Ovary (tissue), 9 donors: Measurements from ENCODE around the gene RPS6KA4. TPM values are rescaled to one million over a fixed set of nuclear protein-coding genes. Genes with fewer than 3 reads are reported as not detected.
A peak's percentile ranks its signal among the peaks of the same experiment; 100 is the strongest.

Experiments used
- DNase-seq, 5 donors: peaks; one replicate each; pipeline ENCODE4 v3.0.0-alpha.2; 2019 to 2020
- H3K27ac ChIP-seq, 2 donors: fragments of 200-600 bp; one replicate each; pipeline versions ENCODE4 v1.5.1 to v1.8.0; 2019 to 2022
- H3K27me3 ChIP-seq: fragments of 200-600 bp; one replicate; pipeline ENCODE4 v1.8.0; 2022
- H3K36me3 ChIP-seq: fragments of 200-600 bp; sonication (generic); one replicate; pipeline ENCODE4 v1.5.1; 2019
- H3K4me1 ChIP-seq: one replicate; pipeline ENCODE4 v1.8.1; 2013; ENCODE audit warnings: mild to moderate bottlenecking, moderate library complexity; ENCODE audit not compliant: insufficient read depth
- H3K4me3 ChIP-seq: fragments of 200-600 bp; sonication (generic); one replicate; pipeline ENCODE4 v1.5.1; 2017
- H3K9me3 ChIP-seq, 2 donors: fragments of 200-600 bp in 1 of 2; sonication (generic) in 1 of 2; one replicate each; pipeline versions ENCODE4 v1.5.1 to v1.8.1; 2013 to 2019; ENCODE audit warnings: mild to moderate bottlenecking in 1 of 2, moderate library complexity in 1 of 2
- EP300 ChIP-seq: sonication (generic); formaldehyde crosslinking; IDR thresholded peaks from one replicate; pipeline ENCODE4 v1.6.1; 2017; ENCODE audit warnings: antibody characterized with exemption
- POLR2A ChIP-seq: fragments of 450-650 bp; IDR thresholded peaks from one replicate; pipeline ENCODE4 v1.6.1; 2017; ENCODE audit warnings: antibody characterized with exemption, mild to moderate bottlenecking, moderate library complexity
- WGBS, 3 donors: extraction: QIAGEN DNeasy Blood & Tissue Kit in 1 of 3; methylation state at CpG; one replicate each; pipeline versions ENCODE4 v1.1.5 to v1.1.7; 2013 to 2017; 5-methylcytosine and 5-hydroxymethylcytosine counted together
- intact Hi-C, 4 donors: fragments of 100-400 bp; cut with DNase I; formaldehyde crosslinking; loops; one replicate each; pipeline versions ENCODE4 v1.11.0 to v1.15.1; 2022 to 2023
- polyA plus RNA-seq, 2 donors: library from polyadenylated mRNA; stranded (reverse); fragments of 200-250 nt in 1 of 2; fragments of 350-450 nt in 1 of 2; fragmentation: Illumina TruSeq in 1 of 2; extraction: RNeasy Lipid Tissue Mini Kit (QIAGEN cat#74804) in 1 of 2; gene quantifications; one replicate each; pipeline ENCODE4 v1.2.3, GENCODE V29; 2013 to 2014
- total RNA-seq, 7 donors: library from RNA; depleted of rRNA in 2 of 7; stranded (reverse); fragments of >200 nt in 2 of 7; fragmentation: NEBNext Ultra II Directional in 3 of 7; extraction: Animal tissue kit (Norgen Biotek cat#: 25700) in 3 of 7; gene quantifications; one replicate each; pipeline versions ENCODE4 v1.1.0 to v1.2.4, GENCODE V29; 2016 to 2023
- TF ChIP-seq, protein P1 (sequence below), 3 donors: fragments of 450-650 bp in 2 of 3; fragments of 200-600 bp in 1 of 3; IDR thresholded peaks; one replicate each; pipeline versions ENCODE4 v1.5.1 to v1.8.0; 2016 to 2022; ENCODE audit warnings: antibody characterized with exemption in 3 of 3, mild to moderate bottlenecking in 1 of 3
- donor health status: DM: no; HTN: no; CAD: no; lungs with moderate emphysema.
- donor health status: DM: no; HTN: no; CAD: no.
- donor health status: Bipolar disorder and iron deficiency.
- donor health status: DM: yes; HTN: yes; CAD: no.
- donor health status: DM: no; HTN: no; CAD: no.
- donor health status: DM: yes; HTN: yes; CAD: no.

Gene RPS6KA4
- total and polyA plus RNA-seq, 9 donors: 4.0 to 31.4 (median 14.9) TPM

DNA sequence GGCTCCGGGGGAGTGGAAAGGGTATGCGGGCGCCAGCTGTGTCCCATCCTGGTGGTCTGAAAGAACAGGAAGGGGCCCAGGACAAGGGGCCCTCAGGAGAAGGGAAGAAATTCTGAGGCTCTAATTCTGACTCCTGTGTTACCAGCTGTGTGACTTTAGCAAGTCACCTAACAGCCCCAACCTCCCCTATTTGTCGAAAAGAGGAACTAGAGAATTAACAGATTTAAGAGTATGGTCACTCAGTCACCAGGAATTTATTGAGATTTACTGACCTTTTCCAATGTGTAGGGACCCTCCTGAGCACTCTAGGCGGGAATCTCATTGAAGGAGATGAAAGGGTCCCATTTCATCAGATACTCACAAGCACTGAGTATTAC is 14.6 kb downstream of the RPS6KA4 start:
- 65 to 72% (median 65%) methylated on average over 5 of the region's 5 CpGs for WGBS, 3 donors
- DNase-seq: no peak
- intact Hi-C loops: no loop called here
- Histone ChIP-seq H3K27me3 (no peaks in the 10 kb centered on the region), H3K27ac (no peak overlapping the region), H3K36me3 (no peaks in the 10 kb centered on the region), H3K4me1 (peaks cover 1% of the 10 kb centered on the region), H3K9me3 (no peaks in the 10 kb centered on the region), H3K4me3 (no peak overlapping the region)
- TF ChIP-seq POLR2A: no peak
- TF ChIP-seq, protein P1, sequence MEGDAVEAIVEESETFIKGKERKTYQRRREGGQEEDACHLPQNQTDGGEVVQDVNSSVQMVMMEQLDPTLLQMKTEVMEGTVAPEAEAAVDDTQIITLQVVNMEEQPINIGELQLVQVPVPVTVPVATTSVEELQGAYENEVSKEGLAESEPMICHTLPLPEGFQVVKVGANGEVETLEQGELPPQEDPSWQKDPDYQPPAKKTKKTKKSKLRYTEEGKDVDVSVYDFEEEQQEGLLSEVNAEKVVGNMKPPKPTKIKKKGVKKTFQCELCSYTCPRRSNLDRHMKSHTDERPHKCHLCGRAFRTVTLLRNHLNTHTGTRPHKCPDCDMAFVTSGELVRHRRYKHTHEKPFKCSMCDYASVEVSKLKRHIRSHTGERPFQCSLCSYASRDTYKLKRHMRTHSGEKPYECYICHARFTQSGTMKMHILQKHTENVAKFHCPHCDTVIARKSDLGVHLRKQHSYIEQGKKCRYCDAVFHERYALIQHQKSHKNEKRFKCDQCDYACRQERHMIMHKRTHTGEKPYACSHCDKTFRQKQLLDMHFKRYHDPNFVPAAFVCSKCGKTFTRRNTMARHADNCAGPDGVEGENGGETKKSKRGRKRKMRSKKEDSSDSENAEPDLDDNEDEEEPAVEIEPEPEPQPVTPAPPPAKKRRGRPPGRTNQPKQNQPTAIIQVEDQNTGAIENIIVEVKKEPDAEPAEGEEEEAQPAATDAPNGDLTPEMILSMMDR (IDR thresholded peaks at IDR 0.05): no peak
- no peak for TF ChIP-seq EP300

GRCh38 chr11:64376071-64376470 is 17.1 kb downstream of the RPS6KA4 start:
- H3K9me3 ChIP-seq: no peaks in the 10 kb centered on the region
- 86 to 92% (median 90%) methylated on average over 7 of the region's 7 CpGs for WGBS, 3 donors
- peaks cover 4% of the 10 kb centered on the region for H3K4me1 ChIP-seq
- H3K27me3 ChIP-seq: no peaks in the 10 kb centered on the region
- no peak overlapping the region for H3K4me3 ChIP-seq
- H3K27ac ChIP-seq: no peak overlapping the region
- TF ChIP-seq, protein P1 (IDR thresholded peaks at IDR 0.05): no peak
- TF ChIP-seq EP300 (no peak), POLR2A (no peak)
- DNase-seq: no peak
- intact Hi-C loops: no loop called here
- no peaks in the 10 kb centered on the region for H3K36me3 ChIP-seq

DNA sequence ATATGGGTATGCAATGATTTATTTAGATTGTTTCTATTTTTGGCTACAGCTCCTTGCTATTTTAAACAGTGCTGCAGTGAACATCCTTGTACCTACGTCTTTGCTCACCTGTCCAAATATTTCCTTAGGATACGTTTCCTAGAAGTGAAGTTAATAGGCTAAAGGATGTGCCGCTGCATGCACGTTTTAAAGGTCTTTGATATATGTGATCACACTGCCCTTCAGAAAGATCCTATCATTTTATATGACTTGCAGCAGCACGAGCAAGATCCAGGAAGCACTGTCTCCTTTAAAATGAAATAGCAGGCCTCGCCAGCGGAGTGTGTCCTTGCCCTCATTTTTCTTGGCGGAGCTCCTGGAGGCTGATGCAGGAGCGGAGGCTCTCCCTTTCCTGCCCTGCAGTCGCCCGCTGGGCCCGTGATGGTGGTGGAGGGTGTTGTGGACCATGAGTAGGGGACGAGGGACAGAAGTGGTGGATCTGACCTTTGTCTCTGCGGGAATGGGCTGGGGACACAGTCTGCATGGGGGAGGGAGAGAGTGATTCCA is 19.4 kb downstream of the RPS6KA4 start:
- DNase-seq: peak; percentile 64 to 77 (median 68)
- no peak for TF ChIP-seq POLR2A
- TF ChIP-seq, protein P1 (IDR thresholded peaks at IDR 0.05): no peak
- 7 to 14% (median 7%) methylated on average over 14 of the region's 14 CpGs for WGBS, 3 donors
- Histone ChIP-seq H3K4me3 (no peak overlapping the region), H3K27me3 (no peaks in the 10 kb centered on the region), H3K9me3 (no peaks in the 10 kb centered on the region), H3K36me3 (no peaks in the 10 kb centered on the region), H3K4me1 (peaks cover 4% of the 10 kb centered on the region), H3K27ac (no peak overlapping the region)
- intact Hi-C loops: no loop called here

GRCh38 chr11:64379160-64379559 is 20.2 kb downstream of the RPS6KA4 start:
- WGBS, 3 donors: 72 to 75% (median 74%) methylated on average over 15 of the region's 15 CpGs
- Histone ChIP-seq H3K27ac (no peak overlapping the region), H3K9me3 (no peaks in the 10 kb centered on the region), H3K36me3 (no peaks in the 10 kb centered on the region), H3K27me3 (no peaks in the 10 kb centered on the region), H3K4me1 (peaks cover 4% of the 10 kb centered on the region), H3K4me3 (no peak overlapping the region)
- DNase-seq: peak in 1 of 5 donors; percentile 25
- TF ChIP-seq, protein P1 (IDR thresholded peaks at IDR 0.05): no peak
- no peak for TF ChIP-seq POLR2A
- no peak for TF ChIP-seq EP300
- intact Hi-C loops: no loop called here
